HG02588 (cell line): ENCODE data around the gene PLEKHO2.
A peak's percentile ranks its signal among the peaks of the same experiment; 100 is the strongest.

Source experiments
- ATAC-seq: cut with Tn5 transposase; IDR thresholded peaks from one replicate; pipeline ENCODE4 v1.9.1; 2021; ENCODE audit warnings: mild to moderate bottlenecking, moderate library complexity; ENCODE audit not compliant: unreplicated experiment

PLEKHO2 gene

DNA sequence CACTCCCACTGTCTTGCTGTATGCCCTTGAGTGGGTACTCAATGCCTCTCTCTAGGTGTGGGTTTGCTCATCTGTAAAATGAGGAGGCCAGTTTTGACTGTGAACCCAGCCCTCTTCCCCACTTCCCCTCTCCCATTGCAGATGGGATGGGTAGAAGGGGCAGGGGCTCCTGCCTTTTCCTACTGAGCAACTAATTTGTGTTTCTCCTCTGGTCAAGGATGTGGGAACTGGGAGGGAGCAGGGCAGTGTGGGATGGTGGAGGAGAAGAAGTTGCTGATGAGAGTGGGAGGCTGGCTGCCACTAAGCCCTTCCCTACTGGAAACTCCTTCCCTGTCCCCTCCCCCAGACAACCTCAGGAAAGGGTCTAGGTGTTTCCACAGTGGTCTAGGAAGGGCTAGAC is 49.8 kb downstream of the PLEKHO2 start:
- no peak for ATAC-seq

DNA sequence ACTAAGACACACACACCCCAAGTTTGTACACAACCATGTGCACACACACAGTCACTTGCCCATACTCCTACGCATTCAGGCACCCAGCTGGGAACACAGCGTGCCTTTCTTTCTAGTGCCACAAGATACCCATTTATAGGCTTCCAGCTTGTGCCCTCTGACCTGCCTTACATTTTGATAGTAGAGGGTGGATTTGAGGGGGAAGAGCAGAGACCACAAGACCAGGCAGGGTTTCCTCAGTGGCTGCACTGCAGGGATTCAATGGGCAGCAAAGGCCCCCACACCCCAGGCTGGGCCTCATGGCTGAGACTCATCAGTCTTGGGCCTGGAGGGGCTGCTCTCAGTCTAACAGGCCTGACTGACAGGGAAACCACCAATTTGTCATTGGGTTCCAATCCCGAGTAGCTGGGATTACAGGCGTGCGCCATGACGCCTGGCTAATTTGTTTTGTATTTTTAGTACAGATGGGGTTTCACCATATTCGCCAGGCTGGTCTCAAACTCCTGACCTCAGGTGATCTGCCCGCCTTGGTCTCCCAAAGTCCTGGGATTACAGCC is 51.2 kb downstream of the PLEKHO2 start:
- ATAC-seq, result no peak

DNA sequence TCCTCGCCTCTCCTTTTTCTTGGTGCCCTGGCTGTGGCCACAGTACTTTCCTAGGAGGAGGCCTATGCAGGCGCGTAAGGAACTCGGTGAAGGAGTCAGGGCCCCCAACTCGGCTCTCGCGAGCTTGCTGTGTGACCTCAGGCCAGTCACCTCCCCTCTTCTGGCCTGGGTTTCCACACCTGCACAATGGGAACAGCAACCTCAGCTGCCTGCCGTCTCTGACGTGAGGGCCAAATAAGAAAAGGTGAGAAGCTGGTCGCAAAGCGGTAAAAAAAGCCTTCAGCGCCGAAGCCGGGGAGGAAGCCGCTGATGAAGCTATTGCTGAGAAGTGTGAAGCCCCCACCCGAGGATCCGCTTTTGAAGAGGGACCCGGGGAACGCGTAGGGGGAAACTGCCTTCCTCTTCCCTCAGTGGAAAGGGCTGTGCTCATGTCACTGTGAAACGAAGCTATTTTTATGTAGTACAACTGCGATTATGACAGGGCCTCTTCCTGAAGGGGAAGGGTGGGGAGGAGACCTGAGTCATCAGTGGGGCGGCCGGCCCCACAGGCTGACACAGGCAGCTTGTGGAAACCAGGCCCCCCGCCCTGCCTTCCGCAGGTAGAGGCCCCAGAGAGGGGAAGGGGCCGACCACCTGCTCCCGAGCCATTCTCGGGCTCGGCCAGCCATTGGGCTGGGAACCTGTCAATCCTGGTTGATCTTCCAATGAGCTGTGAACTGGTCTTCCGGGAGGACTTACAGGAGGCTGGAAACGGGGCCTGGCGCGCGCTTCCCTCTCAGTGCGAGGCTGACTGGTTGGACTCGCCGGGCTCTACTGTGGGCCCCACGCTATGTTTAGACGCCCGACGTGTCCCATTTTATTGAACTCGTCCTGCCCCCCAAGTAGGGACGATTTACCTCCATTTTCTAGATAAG is 52.0 kb downstream of the PLEKHO2 start:
- ATAC-seq, result peak; percentile 59

DNA sequence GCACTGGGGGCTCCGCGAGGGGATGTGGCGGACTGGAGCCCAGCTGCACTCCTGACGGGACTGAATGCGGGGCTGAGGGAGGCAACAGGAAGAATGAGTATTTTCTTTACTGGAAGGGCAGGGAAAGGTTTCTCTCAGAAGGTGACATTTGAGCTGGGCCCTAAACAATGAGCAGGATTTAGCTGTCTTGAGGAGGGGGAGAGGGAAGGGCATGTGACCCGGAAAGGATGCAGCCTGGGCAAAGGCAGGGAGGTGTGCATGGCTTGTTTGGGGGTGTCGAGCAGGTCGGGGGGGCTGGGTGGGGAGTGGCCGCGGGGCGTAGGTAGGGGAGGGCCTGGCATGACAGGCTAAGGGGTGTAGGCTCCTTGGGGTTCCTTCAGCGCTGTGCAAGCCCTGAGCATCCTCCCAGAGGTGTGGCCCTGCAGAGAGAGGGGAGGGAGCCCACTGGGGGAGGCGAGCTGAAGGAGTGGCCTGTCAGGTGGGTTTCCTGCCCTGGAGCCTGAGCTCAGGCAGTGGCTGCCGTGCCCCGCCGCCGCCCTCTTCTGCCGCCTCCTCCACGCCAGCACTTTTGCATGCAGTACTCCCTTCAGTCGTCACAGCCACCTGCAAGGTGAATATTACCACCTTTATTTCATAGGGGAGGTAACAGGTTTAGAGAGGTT is 52.8 kb downstream of the PLEKHO2 start:
- ATAC-seq, result peak; percentile 38

DNA sequence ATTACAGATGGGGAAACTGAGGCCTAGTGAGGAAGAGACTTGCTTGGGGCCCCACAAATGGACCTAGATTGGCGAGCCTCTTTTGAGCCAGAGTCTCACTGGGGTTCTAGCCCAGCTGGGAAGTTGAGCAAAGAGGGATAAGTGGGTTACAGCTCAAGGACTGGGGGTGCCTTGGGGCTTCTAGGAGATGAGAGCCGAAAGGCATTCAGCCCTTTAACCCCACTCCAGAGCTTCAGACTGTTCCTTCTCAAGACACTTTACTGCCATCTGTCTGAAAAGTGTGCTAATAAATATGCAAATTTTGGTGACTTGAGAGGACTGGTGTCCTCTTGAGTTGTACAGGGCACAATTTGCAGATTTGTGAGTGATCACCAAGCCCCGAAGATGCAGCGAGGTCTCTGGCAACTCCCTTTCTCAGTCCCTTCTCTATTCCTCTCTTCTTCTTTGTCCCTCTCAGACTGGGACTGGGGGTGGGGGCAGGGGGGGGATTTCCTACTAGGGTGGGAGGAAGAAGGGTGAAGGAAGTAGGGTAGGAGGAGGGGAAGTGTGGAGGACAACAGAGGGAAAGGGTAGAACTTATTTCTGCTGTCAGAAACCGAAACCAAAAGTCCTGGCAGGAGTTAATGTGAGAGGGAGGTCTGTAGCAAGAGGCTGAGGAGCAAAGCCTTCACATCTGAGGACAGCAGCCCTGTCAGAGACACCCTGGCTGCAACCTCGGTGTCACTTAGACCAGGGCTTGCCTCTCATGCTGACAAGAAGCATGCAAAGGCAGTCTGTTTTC is 53.8 kb downstream of the PLEKHO2 start:
- ATAC-seq, result no peak

DNA sequence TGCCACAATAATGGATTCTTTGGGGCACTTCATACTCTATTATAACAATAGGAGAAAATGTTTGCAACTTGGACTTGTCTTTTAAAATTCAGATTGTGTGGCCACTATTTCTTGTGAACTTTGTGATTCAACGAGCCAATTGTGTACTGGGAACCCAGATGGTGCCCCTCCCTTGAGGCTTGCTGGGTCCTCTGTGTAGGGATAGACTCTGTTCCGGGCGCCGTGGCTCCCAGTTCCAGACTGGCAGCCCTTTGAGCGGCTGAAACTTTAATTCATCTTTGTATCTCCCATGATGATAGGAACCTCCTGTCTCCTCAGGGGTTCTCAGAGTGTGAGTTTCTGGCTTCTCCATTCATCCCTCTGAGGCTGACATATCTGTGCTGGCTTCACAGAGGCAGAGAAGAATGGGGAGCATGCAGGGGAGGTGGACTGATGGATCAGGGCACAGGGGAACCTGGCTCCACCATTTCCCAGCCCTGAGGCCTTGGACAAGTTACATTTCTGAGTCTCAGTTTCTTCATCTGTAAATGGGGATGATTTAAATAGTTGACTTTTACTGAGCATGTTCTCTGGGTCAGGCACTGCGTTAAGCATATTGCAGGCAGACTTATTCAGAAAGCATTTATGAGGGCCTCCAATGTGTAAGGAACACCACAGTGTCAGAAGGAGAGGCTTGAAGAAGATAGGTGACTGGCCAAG is 54.8 kb downstream of the PLEKHO2 start:
- ATAC-seq, result no peak

DNA sequence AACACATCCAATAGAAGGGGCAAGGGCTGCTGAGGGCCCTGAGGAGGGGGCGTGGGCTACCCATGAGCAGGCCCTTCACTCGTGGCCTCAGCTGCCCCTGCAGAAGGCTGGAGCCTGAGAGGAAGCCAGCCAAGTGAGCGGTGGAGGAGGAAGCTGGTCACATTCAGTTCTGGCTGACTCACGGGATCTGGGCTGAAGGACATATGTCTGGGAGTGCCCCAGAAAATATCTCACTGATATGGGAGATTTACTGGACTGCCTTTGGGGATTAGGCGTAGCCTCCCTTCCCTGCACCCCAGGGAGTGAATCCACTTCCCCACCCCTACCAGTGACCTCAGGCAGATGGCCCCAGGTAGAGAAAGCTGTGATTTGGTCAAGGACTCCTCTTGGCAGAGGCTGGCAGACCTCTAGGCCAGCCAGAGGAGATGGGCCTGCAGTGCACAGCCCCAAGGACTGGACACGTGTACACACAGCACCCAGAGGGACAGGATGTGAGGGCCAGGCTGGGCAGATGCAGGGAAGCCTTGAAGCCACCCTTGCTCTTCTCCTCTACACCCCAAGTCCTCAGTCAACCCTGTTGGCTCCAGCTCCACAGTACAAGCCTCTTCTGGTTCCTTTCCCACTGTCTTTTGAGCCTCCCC is 55.8 kb downstream of the PLEKHO2 start:
- no peak for ATAC-seq

DNA sequence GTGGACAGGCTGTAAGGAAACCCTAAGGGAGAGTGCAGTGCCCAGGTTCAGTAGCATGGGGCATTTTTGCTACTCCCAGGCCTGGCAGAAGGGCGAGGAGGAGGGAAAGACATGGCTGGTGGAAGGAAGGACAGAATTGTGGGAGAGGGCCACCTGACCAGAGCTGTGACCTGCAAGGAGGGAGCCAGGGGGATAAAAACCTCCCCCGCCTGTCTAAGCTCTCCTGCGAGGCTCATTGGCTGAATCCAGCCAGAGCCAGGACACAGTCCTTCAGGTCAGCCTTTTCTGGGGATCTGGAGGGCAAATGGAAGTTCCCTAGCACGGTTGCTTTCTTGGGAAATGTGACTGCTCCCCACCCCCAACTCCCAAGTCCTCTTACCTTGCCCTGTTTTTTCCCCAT is 56.7 kb downstream of the PLEKHO2 start:
- ATAC-seq, result no peak

DNA sequence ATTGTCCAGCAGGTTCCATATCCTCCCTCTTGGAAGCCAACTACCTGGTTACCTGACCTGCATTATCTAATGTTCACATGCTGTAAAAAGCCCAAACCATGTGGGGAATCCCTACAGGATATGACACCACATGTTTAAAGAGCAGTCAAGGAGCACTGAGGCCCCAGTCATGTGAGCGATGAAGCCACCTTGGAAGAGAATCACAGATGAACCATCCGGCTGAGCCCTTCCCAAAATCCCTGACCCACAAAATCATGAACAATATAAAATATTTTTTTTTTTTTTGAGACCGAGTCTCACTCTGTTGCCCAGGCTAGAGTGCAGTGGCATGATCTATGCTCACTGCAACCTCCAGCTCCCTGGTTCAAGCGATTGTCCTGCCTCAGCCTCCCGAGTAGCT is 59.4 kb downstream of the PLEKHO2 start:
- no peak for ATAC-seq

DNA sequence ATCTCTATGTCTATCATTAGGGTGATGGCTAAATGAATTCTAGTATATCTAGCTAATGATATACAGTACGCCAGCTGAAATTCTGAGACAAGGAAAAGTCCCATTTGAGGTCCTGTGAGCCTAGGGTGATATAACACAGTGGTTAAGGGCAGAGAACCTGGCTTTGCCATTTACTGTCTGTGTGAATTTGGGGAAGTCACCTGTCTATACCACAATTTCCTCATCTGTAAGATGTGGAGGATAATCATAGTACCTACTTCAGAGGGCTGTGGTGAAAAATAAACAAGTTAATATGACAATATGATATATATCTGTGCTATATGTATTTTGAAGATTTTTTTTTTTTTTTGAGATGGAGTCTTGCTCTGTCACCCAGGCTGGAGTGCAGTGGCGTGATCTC is 60.2 kb downstream of the PLEKHO2 start:
- no peak for ATAC-seq

DNA sequence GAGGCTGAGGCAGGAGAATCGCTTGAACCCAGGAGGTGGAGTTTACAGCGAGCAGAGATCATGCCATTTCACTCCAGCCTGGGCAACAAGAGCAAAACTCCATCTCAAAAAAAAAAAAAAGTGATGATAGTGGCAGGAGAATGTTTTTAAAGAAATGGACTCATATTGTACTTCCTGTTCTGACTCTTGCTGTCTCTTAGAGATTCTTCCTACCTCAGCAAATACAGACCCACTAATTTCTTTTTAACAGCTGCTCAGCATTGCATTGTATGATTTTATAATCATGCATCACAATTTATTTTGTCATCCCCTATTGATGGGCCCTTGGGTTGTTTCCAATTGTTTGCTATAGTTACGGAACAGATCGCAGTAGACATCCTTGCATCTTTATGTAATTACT is 61.1 kb downstream of the PLEKHO2 start:
- no peak for ATAC-seq

DNA sequence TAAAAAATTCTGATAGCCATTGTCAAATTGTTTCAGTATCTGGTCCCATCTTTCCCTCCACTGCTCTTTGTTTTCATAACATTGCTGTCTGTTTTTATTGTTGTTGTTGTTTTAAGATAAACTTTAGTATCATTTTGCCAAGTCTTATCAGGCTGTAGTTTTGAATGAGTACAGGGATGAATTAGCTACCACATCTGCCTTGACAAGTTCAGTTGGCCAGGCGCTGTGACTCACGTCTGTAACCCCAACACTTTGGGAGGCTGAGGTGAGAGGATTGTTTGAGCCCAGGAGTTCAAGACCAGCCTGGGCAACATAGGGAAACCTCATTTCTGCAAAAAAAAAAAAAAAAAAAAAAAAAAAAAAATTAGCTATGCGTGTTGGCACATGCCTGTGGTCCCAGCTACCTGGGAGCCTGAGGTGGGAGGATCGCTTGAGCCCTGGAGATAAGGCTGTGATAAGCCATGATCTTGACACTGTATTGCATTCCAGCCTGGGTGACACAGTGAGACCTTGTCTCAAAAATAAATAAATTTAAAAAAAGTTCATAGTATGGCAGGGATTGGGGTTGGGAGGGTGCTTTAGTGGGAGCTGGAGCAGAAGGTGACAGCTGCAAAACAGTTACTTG is 61.7 kb downstream of the PLEKHO2 start:
- ATAC-seq, result no peak

DNA sequence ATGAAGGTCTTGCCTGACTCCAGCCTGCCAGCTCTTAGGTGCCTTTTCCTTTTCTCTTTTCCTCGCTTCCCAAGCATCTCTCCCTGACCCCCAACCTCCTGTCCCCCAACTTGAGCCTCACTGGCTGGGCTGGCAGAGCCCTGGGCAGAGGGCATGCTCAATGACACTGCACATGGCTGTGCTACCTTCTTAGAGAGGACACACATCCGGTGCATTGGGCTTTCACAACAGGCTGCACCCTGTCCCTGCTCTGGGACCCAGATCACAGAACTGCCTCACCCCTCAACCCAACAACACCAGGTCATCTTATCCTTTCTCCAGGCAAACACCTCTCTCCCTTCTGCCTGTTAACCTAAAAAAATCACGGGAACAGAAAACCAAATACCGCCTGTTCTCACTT is 62.5 kb downstream of the PLEKHO2 start:
- ATAC-seq, result no peak

DNA sequence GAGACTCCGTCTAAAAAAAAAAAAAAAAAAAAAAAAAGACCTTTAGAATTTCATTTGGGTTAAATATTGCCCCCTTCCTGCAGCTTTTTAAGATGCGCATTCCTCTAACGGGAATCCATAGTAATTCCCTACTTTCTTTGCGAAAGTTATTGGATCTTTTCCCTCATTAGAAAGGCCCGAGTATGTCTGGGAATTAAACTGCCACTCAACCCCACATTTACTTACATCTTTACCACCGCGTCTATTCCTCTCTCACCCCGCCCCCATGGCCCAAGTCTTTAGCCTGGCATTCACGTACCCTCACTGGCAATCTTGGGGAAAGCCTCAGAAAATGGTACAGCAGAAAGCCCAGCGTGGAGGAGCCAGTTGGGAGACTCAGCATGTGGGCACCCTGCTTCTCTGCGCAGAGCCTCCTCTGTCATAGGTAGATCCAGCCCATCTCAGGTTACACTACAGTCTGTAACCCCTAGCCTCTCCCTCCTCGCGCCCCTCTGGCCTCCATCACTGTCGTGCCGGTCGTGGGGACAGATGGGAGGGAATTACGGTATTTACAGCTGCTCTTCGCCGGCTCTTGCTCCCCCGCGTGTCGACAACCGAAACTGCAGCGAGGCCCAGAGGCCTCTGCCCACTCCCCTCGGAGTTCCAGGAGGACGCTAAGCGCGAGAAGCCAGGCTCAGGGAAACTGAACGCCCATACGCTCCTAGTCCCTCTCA is 63.6 kb downstream of the PLEKHO2 start:
- ATAC-seq, result no peak

DNA sequence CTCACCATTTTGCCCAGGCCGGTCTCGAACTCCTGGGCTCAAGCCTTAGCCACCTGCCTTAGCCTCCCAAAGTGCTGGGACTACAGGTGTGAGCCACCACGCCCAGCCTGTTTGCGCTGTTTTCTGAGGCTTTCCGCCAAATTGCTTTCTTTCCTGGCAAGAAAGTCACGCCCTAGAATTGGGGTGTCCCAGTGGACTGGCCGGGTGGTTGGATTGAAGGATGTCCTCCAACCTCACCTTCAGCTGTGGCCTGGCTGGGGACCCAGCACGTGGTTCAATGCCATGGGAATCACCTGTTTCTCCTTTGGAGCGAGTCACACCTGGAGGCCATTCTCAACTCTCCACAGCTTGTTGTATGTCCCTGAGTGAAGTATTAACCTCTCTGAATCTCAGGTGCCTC is 64.2 kb downstream of the PLEKHO2 start:
- no peak for ATAC-seq

DNA sequence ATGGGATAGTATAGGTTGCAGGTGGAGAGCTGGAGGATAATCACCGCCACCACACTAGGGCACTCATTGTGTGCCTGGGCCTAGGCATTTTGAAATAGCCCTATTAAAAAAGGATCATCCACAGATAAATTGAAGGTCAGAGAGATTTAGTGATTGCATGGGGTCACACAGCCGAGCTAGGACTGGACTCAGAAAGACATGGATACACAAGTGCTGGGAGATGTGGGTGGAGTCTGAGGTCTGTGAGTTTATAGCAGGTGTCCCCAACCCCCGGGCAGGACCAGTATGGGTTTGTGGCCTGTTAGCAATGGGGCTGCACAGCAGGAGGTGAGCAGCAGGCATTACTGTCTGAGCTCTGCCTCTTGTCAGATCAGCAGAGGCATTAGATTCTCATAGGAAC is 64.7 kb downstream of the PLEKHO2 start:
- ATAC-seq, result no peak

DNA sequence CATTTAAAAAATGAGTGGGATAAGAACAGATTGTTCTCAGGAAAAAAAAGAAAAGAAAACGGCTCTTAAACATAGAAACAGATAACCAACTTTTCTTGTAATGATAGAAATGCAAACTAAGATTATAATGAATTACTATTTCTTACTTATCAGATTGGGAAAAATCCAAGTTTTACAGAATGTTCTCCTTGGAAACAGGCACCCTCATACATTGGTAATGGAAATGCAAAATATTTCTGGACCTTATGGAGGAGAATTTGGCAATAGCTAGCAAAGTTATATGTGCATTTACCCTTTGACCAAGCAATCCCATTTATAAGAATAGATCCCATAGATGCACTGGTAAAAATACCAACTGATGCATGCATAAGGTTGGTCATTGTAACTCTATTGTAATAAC is 66.3 kb downstream of the PLEKHO2 start:
- no peak for ATAC-seq

DNA sequence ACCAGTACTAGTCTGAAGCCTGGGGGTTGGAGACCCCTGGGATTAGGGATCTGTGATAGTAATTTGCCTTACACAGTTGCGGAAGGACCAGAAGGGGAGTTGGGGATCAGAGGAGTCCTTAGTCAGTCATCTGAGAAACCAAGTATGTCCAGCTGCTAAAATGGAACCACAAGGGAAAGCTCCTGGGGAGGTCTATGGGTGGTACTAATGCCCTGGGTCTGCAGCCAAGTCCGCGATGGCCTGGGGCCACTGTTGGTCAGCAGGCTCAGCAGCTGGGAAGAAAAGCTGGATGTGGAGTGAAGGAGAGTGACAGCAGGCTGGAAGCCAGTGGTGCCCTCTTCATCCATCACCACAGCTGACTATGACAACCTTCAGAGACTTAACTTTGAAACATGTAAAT is 67.8 kb downstream of the PLEKHO2 start:
- no peak for ATAC-seq
